Activated T-helper 1 cell treated with anti-CD3 and anti-CD28 coated beads, Interleukin-12 subunit alpha, Interleukin-12 subunit beta, Interleukin-2, Interleukin-4 antibody, amounts not matched to agents 30 ng/mL and 10 ng/mL and 1 ng/mL, durations not matched to agents 14 hours and 24 hours and 36 hours (primary cell): Measurements from ENCODE around the gene C12orf54. TPM values are rescaled to one million over a fixed set of nuclear protein-coding genes. Genes with fewer than 3 reads are reported as not detected.
"Not testable (repeated sequence)": the region's sequence is repeated elsewhere in the genome, so short reads cannot be mapped to it uniquely, and the experiment has no call there.

Source experiments
- DNase-seq: peaks from one replicate; pipeline ENCODE4 v3.0.0; 2021; ENCODE audit warnings: low spot score
- H3K27ac Mint-ChIP-seq: one replicate; pipeline ENCODE4 v1.8.0; 2021; ENCODE audit warnings: mild to moderate bottlenecking, mixed read lengths
- H3K27me3 Mint-ChIP-seq: one replicate; pipeline ENCODE4 v1.8.0; 2022; ENCODE audit warnings: mild to moderate bottlenecking, moderate library complexity, mixed read lengths; ENCODE audit not compliant: insufficient read depth
- H3K36me3 Mint-ChIP-seq: one replicate; pipeline ENCODE4 v1.8.0; 2021; ENCODE audit warnings: low read depth, mixed read lengths
- H3K4me1 Mint-ChIP-seq: one replicate; pipeline ENCODE4 v1.8.0; 2021; ENCODE audit warnings: low read depth, mixed read lengths
- H3K4me3 Mint-ChIP-seq: one replicate; pipeline ENCODE4 v1.8.0; 2021; ENCODE audit warnings: mild to moderate bottlenecking, moderate library complexity, mixed read lengths
- H3K9me3 Mint-ChIP-seq: one replicate; pipeline ENCODE4 v1.8.0; 2021; ENCODE audit warnings: mixed read lengths
- intact Hi-C: fragments of 100-400 bp; cut with micrococcal nuclease; formaldehyde crosslinking; loops from one replicate; pipeline ENCODE4 v1.15.1; 2024
- total RNA-seq: library from RNA; stranded (reverse); gene quantifications from 2 replicates; pipeline ENCODE4 v1.2.3, GENCODE V29; 2022

Gene C12orf54
- total RNA-seq = not detected in 2 replicates

GRCh38 chr12:48482198-48482597, at the start of gene C12orf54:
TSS of gene C12orf54 (plus strand) at chr12:48482498. CDS start at chr12:48483297, 799 bp downstream.
- H3K4me1 Mint-ChIP-seq = no peaks in the 10 kb centered on the region
- H3K4me3 Mint-ChIP-seq = no peak within 1 kb of the TSS
- peaks cover 6% of the 10 kb centered on the region for H3K9me3 Mint-ChIP-seq
- no peak for DNase-seq
- H3K36me3 Mint-ChIP-seq = no peaks in the 10 kb centered on the region
- no peaks in the 10 kb centered on the region for H3K27me3 Mint-ChIP-seq
- intact Hi-C loops = no loop called here
- H3K27ac Mint-ChIP-seq = no peak within 1 kb of the TSS

GRCh38 chr12:48434016-48434415, 48.3 kb upstream of the C12orf54 start:
- H3K9me3 Mint-ChIP-seq = peaks cover 12% of the 10 kb centered on the region
- H3K4me3 Mint-ChIP-seq, DNase-seq, H3K4me1 Mint-ChIP-seq, H3K27ac Mint-ChIP-seq, H3K36me3 Mint-ChIP-seq, H3K27me3 Mint-ChIP-seq, intact Hi-C loops: not testable (repeated sequence)

- no peak overlapping the region for H3K4me3 Mint-ChIP-seq
- no peak overlapping the region for H3K27ac Mint-ChIP-seq
- H3K4me1 Mint-ChIP-seq = no peaks in the 10 kb centered on the region
- H3K27me3 Mint-ChIP-seq = no peaks in the 10 kb centered on the region
- DNase-seq = no peak
- intact Hi-C loops = no loop called here
- H3K9me3 Mint-ChIP-seq = peaks cover 3% of the 10 kb centered on the region
- H3K36me3 Mint-ChIP-seq = no peaks in the 10 kb centered on the region
Measured at GRCh38 chr12:48441069-48441468, 41.2 kb upstream of the C12orf54 start.

- no peaks in the 10 kb centered on the region for H3K27me3 Mint-ChIP-seq
- DNase-seq = no peak
Measured at GRCh38 chr12:48442179-48442847, 40.0 kb upstream of the C12orf54 start.

GRCh38 chr12:48445538-48445937, 36.8 kb upstream of the C12orf54 start:
- no peak overlapping the region for H3K4me3 Mint-ChIP-seq
- H3K27me3 Mint-ChIP-seq = no peaks in the 10 kb centered on the region
- intact Hi-C loops = no loop called here
- no peaks in the 10 kb centered on the region for H3K36me3 Mint-ChIP-seq
- H3K4me1 Mint-ChIP-seq = no peaks in the 10 kb centered on the region
- H3K27ac Mint-ChIP-seq = no peak overlapping the region
- peaks cover 8% of the 10 kb centered on the region for H3K9me3 Mint-ChIP-seq
- no peak for DNase-seq

More at GRCh38 chr12:48442179-48442847, 40.0 kb upstream of the C12orf54 start:
- H3K36me3 Mint-ChIP-seq = no peaks in the 10 kb centered on the region
- H3K27ac Mint-ChIP-seq = no peak overlapping the region
- H3K4me3 Mint-ChIP-seq = no peak overlapping the region
- intact Hi-C loops = no loop called here
- H3K4me1 Mint-ChIP-seq = no peaks in the 10 kb centered on the region
- H3K9me3 Mint-ChIP-seq = no peaks in the 10 kb centered on the region

GRCh38 chr12:48446161-48446776, 36.0 kb upstream of the C12orf54 start:
- H3K9me3 Mint-ChIP-seq = peaks cover 9% of the 10 kb centered on the region
- DNase-seq = no peak
- no peak overlapping the region for H3K4me3 Mint-ChIP-seq
- H3K27ac Mint-ChIP-seq = no peak overlapping the region
- intact Hi-C loops = no loop called here
- H3K36me3 Mint-ChIP-seq = no peaks in the 10 kb centered on the region
- no peaks in the 10 kb centered on the region for H3K27me3 Mint-ChIP-seq
- H3K4me1 Mint-ChIP-seq = no peaks in the 10 kb centered on the region

- H3K27me3 Mint-ChIP-seq = no peaks in the 10 kb centered on the region
- H3K9me3 Mint-ChIP-seq = peaks cover 9% of the 10 kb centered on the region
- no peak overlapping the region for H3K27ac Mint-ChIP-seq
- no peaks in the 10 kb centered on the region for H3K4me1 Mint-ChIP-seq
- DNase-seq = no peak
- intact Hi-C loops = no loop called here
- no peaks in the 10 kb centered on the region for H3K36me3 Mint-ChIP-seq
- H3K4me3 Mint-ChIP-seq = no peak overlapping the region
Measured at GRCh38 chr12:48447755-48448154, 34.5 kb upstream of the C12orf54 start.

GRCh38 chr12:48451372-48451771, 30.9 kb upstream of the C12orf54 start:
- H3K36me3 Mint-ChIP-seq = no peaks in the 10 kb centered on the region
- H3K4me3 Mint-ChIP-seq = no peak overlapping the region
- no peak overlapping the region for H3K27ac Mint-ChIP-seq
- peaks cover 9% of the 10 kb centered on the region for H3K9me3 Mint-ChIP-seq
- DNase-seq = no peak
- H3K27me3 Mint-ChIP-seq = no peaks in the 10 kb centered on the region
- no peaks in the 10 kb centered on the region for H3K4me1 Mint-ChIP-seq
- intact Hi-C loops = no loop called here

GRCh38 chr12:48452961-48453360, 29.3 kb upstream of the C12orf54 start:
- intact Hi-C loops, H3K36me3 Mint-ChIP-seq, H3K9me3 Mint-ChIP-seq, H3K27me3 Mint-ChIP-seq, DNase-seq, H3K4me3 Mint-ChIP-seq, H3K27ac Mint-ChIP-seq, H3K4me1 Mint-ChIP-seq: not testable (repeated sequence)

GRCh38 chr12:48454667-48455066, 27.6 kb upstream of the C12orf54 start:
- H3K9me3 Mint-ChIP-seq = peaks cover 9% of the 10 kb centered on the region
- intact Hi-C loops = no loop called here
- DNase-seq = no peak
- H3K4me1 Mint-ChIP-seq = no peaks in the 10 kb centered on the region
- no peaks in the 10 kb centered on the region for H3K27me3 Mint-ChIP-seq
- no peak overlapping the region for H3K4me3 Mint-ChIP-seq
- H3K27ac Mint-ChIP-seq = no peak overlapping the region
- no peaks in the 10 kb centered on the region for H3K36me3 Mint-ChIP-seq

- intact Hi-C loops = no loop called here
- Mint-ChIP-seq H3K27ac (no peak overlapping the region), H3K9me3 (peaks cover 6% of the 10 kb centered on the region), H3K27me3 (no peaks in the 10 kb centered on the region), H3K4me1 (no peaks in the 10 kb centered on the region), H3K36me3 (no peaks in the 10 kb centered on the region), H3K4me3 (no peak overlapping the region)
- DNase-seq = no peak
Measured at GRCh38 chr12:48455116-48455515, 27.2 kb upstream of the C12orf54 start.

GRCh38 chr12:48459259-48459658, 23.0 kb upstream of the C12orf54 start:
- no peak for DNase-seq
- H3K27me3 Mint-ChIP-seq = peaks cover 6% of the 10 kb centered on the region
- intact Hi-C loops = no loop called here
- no peaks in the 10 kb centered on the region for H3K36me3 Mint-ChIP-seq
- H3K27ac Mint-ChIP-seq = no peak overlapping the region
- no peaks in the 10 kb centered on the region for H3K9me3 Mint-ChIP-seq
- H3K4me1 Mint-ChIP-seq = no peaks in the 10 kb centered on the region
- H3K4me3 Mint-ChIP-seq = no peak overlapping the region

GRCh38 chr12:48469027-48469426, 13.3 kb upstream of the C12orf54 start:
- H3K4me1 Mint-ChIP-seq, intact Hi-C loops, H3K27me3 Mint-ChIP-seq, H3K27ac Mint-ChIP-seq, DNase-seq, H3K4me3 Mint-ChIP-seq, H3K36me3 Mint-ChIP-seq: not testable (repeated sequence)
- H3K9me3 Mint-ChIP-seq = peaks cover 36% of the 10 kb centered on the region
